Hematopoietic multipotent progenitor cell treated with erythropoietin and hydrocortisone succinate and interleukin-3 and kit ligand, for 4 days (in vitro differentiated cells): Measurements from ENCODE around the gene ACTN4.

ENCODE experiments used
- DNase-seq: peaks from one replicate; pipeline ENCODE4 v3.0.0-alpha.2; 2015

The ACTN4 gene

DNA sequence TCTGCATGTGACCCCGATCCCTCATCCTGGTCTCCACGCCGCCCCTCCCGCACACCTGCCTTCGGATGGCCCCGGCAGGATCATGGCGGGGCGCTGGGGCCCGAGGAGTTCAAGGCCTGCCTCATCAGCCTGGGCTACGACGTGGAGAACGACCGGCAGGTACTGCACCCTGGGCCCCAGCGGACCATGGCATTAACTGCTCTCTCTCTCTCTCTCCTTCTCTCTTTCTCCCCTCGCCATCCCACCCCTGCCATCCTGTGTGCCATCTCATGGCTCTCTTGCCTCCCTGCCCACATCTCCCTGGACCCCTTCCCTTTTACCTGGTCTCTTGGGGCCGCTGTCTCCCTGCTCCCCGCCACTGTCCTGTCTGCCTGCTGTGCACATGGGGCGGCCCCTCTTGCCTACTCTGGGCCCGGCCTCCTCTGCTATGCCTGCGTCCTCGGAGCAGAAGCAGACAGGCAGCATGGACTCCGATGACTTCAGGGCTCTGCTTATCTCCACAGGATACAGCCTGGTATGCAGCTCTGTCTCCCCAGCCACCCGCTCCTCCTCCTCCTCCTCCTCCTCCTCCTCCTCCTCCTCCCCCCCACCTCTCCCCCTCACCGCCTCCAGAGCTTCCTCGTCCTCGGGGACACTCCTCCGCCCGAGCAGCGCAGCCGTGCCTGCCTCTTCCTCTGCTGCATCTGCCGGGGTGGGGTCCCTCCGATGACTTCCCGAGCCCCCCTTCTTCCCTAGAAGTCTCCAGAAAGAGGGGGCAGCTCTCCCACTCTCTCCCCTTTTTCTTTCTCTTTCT lies 80.6 kb downstream of the ACTN4 start:
- DNase-seq = peak; percentile 59

DNA sequence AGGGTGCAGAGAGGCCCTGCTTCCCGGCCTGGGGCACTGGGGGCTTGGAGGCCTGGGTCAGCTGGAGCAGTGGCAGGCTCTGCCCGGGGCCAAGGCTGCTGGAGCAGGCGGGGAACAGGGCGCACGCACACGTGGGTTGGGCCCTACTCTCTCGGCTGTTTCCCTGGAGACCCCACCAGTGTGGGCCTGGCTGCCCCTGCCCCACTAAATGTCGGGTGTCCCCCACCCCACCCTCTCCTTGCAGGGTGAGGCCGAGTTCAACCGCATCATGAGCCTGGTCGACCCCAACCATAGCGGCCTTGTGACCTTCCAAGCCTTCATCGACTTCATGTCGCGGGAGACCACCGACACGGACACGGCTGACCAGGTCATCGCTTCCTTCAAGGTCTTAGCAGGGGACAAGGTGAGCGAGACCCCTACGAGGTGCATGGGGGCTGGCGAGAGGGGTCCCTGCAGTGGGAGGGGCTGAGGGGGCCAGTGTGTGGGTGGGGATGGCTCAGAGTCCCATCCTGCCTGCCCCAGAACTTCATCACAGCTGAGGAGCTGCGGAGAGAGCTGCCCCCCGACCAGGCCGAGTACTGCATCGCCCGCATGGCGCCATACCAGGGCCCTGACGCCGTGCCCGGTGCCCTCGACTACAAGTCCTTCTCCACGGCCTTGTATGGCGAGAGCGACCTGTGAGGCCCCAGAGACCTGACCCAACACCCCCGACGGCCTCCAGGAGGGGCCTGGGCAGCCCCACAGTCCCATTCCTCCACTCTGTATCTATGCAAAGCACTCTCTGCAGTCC lies 81.5 kb downstream of the ACTN4 start:
- no peak for DNase-seq

DNA sequence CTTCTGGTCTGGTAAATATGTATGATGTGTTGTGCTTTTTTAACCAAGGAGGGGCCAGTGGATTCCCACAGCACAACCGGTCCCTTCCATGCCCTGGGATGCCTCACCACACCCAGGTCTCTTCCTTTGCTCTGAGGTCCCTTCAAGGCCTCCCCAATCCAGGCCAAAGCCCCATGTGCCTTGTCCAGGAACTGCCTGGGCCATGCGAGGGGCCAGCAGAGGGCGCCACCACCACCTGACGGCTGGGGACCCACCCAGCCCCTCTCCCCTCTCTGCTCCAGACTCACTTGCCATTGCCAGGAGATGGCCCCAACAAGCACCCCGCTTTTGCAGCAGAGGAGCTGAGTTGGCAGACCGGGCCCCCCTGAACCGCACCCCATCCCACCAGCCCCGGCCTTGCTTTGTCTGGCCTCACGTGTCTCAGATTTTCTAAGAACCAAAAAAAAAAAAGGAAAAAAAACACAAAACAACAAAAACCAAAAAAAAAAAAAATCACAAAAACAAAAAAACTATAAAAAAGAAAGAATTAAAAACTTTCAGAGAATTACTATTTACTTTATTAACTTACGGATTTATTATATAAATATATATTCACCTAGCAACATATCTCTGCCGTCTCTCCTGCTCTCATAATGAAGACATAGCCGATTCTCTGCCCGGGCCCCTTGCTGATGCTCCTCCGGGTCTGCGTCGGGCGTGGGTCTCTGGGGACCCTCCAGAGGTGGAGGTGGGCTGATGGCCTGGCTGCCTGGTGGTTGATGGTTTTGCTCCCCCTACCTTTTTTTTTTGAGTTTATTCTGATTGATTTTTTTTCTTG lies 82.4 kb downstream of the ACTN4 start:
- DNase-seq = peak; percentile 85

DNA sequence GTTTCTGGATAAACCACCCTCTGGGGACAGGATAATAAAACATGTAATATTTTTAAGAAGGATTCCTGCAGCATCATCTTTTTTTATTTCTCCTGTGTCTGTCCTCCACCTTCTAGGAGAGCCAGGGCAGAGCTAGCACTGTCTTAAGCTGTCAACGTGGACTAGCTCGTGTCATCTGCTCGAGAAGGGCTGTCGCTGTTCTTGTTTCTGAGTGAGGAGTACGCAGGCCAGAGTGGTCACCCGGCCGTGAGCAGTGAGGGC lies 83.0 kb downstream of the ACTN4 start:
- DNase-seq = no peak

DNA sequence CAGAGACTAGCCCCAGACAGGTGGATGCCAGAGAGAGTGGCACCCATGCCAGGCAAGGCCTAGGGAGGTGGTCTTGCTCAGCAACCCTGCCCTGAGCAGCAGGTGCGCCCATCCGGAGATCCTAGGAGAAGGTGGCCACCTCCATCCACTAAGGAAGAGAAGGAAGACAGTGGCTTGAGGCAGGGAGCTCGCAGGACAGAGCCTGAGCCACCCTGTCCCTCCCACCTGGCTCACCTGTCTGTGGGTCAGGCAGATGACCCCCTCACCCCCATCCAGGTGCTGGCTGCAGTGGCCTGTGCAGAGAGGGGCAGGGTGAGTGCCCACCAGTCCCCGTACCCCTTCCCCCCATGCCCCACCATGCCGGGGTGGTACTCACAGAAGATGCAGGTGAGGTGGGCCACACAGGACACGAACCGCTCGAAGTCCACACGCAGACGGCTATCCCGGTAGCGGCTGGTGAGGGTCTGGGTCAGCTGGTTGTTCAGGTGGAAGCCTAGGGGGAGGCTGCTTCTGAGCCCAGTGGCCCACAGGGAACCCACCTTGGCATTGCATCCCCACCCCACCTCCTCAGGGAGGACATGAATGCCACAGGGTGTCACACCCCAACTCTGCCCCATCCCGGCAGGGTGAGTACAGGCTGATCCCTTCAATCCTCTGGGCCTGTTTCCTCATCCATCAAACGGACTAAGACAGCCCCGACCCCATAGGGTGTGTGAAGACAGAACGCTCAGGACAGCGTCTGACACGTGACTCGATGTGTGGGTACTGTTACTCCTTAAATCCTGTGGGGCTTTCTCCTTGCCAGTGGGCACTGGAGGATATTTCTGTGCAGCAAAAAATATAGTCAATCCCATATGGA lies 83.5 kb downstream of the ACTN4 start:
- DNase-seq = no peak

DNA sequence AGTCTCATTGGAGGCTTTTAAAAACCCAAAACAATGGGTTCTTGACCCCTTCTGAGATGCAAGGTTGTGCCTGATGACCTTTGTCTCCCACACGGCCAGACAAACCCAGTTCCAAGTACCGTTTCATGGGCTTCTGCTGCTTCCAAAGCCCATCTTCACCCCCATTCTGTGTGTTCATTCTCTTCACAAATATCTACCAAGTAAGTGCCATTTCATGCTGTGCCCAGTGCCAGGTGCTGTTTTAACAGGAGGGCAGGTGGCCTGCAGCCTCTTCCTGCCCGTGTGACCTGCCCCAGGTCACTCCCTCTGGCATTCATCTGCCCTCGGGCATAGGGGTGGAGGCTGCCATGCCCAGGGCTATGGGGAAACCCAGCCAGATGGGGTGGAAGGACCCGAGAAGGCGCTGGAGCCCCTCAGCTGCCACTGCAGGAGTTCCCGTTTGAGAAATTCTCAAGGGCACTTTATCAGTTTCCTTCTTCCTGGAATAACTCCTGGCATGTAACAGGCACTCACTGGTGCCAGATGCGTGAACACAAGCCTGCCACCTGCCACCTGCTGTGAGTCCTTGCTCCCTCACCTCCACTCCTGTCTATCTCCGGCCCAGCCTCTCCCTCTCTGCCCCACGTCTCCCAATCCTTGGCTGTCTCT lies 84.3 kb downstream of the ACTN4 start:
- no peak for DNase-seq

DNA sequence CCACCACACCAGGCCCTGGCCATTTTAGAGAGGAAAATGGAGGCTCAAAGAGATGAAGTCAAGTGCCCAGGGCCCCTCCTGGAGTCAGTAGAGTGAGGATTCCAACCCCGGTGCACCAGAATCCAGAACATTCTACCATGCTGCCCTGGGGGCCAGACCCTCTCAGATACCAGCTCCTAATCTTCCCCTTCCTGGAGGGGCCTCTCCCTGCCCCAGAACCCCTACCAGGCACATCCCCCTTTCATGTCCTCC lies 85.7 kb downstream of the ACTN4 start:
- no peak for DNase-seq

DNA sequence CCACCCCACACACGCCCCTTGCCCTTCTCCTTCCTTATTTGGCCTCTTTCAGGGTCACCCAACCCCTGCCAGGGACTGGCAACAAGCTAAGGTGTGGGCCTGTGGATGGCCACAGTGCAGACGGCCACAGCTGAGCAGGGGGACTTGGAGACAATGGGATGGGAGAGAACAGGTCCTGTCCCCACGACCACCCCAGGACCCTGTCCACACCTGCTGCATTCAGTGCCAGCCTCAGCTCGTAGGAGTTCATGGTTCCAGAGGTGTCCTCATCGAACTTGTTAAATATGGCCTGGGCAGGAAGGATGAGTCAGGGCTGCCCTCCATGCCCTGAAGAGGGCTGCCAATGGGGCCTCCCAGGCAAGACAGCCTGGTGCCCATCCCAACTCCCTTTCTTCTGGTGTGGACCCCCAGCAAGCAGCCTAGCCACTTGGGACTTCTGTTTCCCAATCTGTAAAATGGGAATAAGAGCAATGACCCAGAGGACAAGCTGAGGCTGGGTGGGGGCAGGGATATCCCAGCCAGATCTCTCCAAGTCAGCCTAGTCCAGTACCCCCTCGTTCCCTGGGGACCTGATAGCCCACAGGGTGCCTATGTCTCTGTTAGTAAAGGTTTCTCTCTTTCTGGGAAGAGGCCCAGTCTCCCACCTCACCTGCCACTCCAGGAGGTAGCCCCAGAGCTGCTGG lies 86.2 kb downstream of the ACTN4 start:
- no peak for DNase-seq

DNA sequence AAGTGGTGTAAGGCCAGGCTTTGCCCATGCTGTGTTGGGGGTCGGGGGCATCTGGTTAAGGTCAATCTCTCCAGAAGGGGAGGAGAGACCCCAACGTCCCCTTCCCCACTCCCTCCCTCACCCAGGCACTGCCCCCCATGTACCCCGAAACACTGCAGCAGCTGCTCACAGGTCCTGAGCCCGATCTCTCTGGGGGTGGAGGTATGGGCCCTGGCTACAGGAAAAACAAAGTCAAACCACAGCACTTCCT lies 86.7 kb downstream of the ACTN4 start:
- DNase-seq = no peak

DNA sequence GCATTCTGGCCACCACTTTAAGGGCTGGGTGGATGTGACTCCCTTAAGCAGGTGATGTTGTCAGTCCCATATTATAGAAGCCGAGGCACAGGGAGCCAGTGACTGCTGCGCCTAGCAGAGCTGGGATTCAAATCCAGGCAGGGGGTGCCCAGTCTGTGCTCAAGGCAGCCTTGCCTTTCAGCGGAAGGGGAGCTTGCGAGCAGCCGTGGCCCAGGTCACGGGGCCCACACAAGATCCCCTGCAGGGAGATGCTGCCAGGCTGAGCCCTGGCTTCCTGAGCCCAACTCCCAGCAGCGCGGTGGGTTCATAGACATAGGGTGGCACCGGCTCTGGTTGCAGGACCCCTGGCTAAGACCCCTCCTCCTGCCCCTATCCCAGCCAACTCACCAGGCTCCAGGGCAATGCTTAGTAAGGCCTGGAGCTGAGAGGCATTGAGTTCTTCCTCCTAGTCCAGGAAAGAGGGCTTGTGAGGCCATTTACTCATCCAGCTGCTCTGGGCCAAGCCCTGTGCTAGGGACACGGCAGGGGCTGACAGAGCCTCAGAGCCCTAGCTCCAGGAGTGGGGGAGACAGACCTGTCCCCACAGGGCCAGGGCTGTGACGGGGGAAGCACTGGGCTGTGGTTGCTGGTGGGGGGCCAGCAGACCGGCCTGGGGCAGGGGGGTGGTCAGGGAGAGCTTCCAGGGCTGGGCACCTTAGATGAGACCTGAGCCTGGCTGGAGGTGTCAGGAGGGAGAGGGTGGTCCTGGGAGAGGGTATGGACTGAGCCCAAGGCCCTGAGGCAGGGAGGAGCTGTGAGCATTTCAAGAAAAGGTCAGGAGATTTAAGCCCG lies 87.2 kb downstream of the ACTN4 start:
- DNase-seq = peak; percentile 61

DNA sequence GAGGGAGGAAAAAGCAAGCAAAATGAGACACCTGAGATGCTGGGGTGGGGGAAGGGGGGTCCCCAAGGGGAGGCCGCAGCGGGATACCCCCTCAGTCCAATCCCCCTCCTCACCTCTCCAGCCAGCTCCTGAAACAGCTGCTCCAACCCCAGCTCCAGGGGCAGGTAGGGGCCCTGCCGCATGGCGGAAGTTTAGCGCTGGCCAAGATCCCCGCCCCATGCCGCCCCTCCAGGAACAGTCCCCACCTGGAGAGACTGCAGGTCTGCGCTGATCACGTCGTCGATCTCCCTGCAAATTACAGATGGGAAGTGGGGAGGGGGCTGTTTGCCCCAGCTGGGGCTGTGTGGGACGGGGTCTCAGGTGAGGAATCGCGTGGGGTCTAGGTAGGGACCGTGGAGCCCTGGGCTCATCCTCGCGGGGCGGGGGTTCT lies 87.8 kb downstream of the ACTN4 start:
- DNase-seq = peak; percentile 30

DNA sequence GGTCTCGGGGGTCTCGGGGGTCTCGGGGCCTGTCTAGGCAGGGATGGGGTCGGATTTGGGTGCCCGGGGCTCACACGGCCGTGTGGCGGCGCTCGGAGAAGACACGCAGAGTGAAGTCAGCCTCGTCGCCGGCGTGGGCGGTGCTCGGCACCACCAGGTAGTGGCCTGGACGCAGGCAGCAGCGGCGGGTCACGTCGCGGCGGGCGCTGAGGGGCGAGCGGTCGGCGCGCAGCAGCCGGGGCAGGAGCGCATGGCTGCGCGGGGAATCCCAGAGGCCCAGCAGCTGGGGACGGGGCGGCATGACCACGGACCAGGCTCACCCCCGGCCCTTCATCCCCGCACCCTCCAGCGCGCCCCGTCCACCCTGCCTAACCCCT lies 88.6 kb downstream of the ACTN4 start:
- DNase-seq = peak; percentile 74

DNA sequence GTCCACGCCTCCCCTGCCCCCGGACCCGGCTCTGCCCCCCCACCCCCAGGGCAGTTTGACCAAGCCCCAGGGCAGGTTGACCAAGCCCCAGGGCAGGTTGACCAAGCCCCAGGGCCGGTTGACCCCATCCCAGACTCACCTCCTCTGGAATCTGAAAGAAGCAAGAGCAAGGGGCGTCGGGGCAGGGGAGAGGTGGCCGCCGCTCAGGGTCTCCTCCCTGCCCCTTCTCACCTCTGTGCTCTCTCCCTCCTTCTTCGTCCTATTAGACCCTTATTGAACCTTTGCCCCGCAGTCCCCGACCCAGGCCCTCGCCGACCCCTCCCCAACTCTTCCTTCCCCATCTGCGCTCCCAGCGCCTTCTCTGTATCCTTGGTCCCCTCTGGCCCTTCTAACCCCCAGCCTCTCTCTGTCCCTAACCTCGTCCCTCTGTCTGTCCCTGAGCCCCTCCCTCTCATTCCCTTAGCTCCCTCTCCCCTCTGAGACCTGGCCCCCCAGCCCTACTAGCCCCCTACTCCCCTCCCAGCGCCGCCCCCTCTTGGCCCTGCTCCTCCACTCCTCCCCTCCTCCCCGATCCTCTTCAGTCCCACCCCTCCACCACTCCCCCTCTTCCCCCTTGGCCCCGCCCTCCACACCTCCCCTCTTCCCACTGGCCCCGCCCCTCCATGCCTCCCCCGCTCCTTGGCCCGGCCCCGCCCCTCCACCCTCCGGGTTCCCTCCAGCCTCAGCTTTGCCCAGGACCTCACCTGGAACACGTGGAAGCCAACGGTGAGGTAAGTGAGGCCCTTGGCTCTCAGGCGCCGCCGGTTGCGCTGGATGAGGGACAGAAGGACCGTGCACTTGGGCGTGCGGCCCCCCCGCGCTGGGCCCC lies 89.2 kb downstream of the ACTN4 start:
- peak; percentile 76 for DNase-seq

DNA sequence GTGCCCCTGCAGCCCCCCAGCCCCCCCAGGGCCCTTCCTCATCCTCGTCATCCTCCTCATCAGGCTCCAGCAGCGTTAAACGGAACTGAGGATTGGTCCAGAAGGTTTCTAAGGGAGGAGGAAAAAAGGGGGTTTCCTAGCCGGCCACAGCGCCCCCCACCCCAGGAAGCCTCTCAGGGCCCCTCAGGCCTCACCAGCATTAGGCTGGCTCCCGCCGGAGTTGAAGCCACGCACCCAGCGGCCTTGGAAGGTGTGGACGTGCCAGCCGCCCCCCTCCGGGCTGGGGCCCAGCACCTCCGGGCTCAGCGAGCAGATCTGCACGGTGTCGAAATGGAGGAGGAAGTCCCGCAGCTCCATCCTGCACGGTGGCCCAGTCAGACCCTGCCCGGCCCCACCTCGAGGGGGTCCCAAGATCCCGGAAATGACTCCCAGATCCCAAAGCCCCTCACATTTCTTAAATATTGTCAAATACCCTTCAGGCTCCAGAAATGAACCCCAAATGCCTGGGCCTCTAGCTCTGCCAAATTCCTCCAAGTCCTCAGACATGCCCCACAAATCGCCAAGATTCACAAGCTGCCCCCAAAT lies 89.9 kb downstream of the ACTN4 start:
- DNase-seq = no peak

DNA sequence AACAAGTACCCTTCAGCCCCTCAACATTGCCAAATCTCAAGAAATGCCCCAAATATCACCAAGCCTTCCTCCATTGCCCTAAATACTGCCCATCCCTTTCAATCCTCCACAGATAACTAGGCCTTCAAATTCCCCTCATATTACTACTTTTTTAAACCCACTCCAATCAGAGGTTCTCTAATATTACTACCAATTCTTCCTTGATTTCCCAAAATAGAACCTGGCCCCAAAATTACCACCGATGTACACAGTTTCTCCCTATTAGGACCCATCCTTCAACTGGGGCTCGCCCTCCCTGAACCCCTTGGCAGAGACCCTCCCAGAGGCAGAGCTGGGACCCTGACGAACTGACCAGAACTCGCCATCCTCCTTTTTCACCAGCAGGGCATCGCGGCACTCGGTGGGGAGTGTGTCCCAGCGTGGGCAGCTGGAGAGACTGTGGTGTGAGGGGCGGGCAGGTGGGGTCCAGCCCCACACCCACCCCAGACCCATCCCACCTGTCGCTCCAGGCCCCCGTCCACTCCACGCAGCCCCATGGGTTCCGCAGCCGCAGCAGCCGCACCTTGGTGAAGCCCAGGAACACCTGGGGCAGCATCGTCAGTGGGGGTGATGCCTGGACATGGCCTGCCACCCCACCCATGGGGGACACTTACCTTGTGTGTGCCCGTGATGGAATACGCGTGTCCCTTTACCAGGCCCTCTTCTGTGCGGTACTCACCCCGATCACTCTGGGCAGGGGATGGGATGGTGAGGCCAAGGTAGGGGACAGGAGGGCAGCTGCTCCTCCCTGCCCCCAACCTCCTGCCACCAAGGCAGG lies 90.7 kb downstream of the ACTN4 start:
- DNase-seq = no peak

DNA sequence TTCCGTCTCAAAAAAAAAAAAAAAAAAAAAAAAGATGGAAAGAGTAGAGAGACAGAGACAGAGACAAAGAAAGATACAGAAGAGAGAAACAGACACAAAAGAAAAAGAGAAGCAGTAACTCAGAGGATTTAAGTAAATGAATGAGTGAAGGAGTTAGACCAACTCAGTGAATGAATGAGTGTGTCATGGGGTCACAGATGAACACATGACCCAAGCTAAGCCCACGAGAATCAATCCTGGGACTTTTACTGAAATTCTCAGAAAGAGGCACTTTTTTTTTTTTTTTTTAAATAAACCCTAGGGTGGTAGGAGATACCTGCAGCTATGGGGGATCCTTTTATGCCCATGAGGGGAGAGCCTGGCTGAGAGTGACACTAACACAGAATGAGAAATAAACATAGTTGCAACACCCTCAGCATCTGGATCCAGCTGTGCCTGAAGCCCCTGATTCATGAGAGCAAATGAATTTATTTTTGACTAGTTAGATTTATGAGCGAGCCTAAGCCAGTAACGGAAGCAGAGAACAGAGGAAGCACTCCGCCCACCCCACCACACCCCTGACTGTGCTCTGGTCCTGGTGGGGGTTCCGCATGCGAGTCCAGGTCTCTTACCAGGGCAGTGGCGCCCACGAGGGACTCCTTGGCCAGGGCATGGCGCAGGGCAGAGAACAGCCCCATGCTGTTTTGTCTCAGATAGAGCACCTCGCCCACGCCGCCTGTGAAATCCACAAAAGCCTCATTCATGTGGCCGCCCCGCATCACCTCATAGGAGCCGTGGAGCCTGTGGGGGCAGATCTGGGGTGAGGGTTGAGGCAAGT lies 92.2 kb downstream of the ACTN4 start:
- DNase-seq = peak; percentile 58

DNA sequence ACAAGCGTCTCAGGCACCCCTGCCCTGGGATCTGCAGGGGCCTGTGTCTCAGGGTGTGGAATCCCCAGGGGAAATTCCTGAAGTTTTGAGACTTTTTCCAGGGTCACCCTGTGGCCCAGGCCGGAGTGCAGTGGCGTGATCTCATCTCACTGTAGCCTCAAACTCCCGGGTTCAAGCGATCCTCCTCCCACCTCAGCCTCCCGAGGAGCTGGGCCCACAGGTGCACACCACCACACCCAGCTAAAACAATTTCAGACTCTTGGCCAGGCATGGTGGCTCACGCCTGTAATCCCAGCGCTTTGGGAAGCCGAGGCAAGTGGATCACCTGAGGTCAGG lies 92.8 kb downstream of the ACTN4 start:
- no peak for DNase-seq

DNA sequence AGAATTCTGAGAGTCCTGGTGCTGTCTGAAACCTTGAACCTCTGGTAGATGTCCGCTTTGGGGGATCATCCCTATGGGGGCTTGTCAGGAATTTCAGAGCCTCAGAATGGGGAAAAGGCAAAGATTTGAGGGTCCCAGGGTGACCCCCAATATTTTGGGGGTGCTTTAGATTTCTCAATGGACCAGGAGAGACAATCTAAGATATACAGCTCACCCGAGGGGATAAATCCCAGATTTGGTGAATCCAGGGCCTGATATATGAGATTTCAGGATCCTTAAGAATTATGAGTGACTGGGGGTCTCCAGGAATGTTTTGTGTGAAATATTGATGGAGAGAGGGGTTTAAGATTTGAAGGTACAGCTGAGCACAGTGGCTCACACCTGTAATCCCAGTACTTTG lies 93.5 kb downstream of the ACTN4 start:
- no peak for DNase-seq
